ENCODE measurements around the gene PPP6R2.

DNA sequence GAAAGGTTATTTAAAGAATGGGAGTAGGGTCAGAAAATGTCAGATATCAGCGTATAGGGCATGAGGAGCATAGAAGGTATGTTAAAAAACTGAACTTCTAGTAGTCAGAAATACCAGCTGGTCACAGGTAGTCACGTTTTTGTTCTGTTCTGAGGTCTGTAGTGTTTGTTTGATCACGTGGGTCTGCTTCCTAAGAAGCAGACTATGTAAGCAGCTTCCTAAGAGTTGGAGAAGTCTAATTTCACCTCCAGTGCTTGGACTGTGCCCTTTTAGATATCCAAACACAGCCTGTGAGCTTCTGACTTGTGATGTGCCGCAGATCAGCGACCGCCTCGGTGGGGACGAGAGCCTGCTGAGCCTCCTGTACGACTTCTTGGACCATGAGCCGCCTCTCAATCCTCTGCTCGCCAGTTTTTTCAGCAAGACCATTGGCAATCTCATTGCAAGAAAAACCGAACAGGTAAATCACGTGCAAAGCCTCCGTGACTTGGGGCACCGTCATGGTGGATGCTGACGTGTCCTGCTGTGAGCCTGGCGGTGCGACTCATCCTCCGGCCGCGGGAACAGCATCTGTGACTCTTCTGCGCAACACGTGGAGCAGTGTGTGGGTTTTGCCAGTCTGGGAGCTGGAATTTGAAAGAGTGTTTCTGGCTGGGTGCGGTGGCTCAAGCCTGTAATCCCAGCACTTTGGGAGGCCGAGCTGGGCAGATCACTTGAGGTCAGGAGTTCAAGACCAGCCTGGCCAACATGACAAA lies 63.5 kb downstream of the PPP6R2 start:
- TF ChIP-seq, protein P1, sequence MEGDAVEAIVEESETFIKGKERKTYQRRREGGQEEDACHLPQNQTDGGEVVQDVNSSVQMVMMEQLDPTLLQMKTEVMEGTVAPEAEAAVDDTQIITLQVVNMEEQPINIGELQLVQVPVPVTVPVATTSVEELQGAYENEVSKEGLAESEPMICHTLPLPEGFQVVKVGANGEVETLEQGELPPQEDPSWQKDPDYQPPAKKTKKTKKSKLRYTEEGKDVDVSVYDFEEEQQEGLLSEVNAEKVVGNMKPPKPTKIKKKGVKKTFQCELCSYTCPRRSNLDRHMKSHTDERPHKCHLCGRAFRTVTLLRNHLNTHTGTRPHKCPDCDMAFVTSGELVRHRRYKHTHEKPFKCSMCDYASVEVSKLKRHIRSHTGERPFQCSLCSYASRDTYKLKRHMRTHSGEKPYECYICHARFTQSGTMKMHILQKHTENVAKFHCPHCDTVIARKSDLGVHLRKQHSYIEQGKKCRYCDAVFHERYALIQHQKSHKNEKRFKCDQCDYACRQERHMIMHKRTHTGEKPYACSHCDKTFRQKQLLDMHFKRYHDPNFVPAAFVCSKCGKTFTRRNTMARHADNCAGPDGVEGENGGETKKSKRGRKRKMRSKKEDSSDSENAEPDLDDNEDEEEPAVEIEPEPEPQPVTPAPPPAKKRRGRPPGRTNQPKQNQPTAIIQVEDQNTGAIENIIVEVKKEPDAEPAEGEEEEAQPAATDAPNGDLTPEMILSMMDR (IDR thresholded peaks at IDR 0.05): no peak
- TF ChIP-seq POLR2A (IDR thresholded peaks at IDR 0.05): no peak
